Right lobe of liver (tissue), 4 donors: ENCODE measurements around the gene PDE4DIP.
"Not testable (repeated sequence)": the region's sequence is repeated elsewhere in the genome, so short reads cannot be mapped to it uniquely, and the experiment has no call there.

Source experiments
- CTCF ChIP-seq, 4 donors: fragments of 200-600 bp in 3 of 4; fragments of 450-650 bp in 1 of 4; IDR thresholded peaks; one replicate each; pipeline versions ENCODE4 v1.5.1 to v1.8.0; 2016 to 2022; ENCODE audit warnings: antibody characterized with exemption in 4 of 4, mild to moderate bottlenecking in 2 of 4
- POLR2A ChIP-seq: fragments of 450-650 bp; IDR thresholded peaks from one replicate; pipeline ENCODE4 v1.6.1; 2017; ENCODE audit warnings: antibody characterized with exemption, mild to moderate bottlenecking
- donor health status: DM: no; HTN: no; CAD: no.
- donor health status: DM: no; HTN: no; CAD: no.
- donor health status: DM: no; HTN: yes; CAD: no.

GRCh38 chr1:148991818-148992217 lies 147.6 kb downstream of the PDE4DIP start:
- not testable (repeated sequence) for TF ChIP-seq CTCF (IDR thresholded peaks at IDR 0.05); POLR2A
